Stomach smooth muscle (tissue), 2 donors: Measurements from ENCODE around the gene MINDY2.

ENCODE experiments used
- H3K27ac ChIP-seq: one replicate; pipeline ENCODE4 v1.7.0; 2013; ENCODE audit warnings: mild to moderate bottlenecking, low read length, inconsistent platforms
- H3K27me3 ChIP-seq, 2 donors: one replicate each; pipeline ENCODE4 v1.7.0; 2013; ENCODE audit warnings: low read length in 2 of 2; ENCODE audit not compliant: insufficient read depth in 2 of 2, control insufficient read depth in 1 of 2
- H3K36me3 ChIP-seq, 2 donors: one replicate each; pipeline ENCODE4 v1.7.0; 2013; ENCODE audit warnings: low read length in 2 of 2; ENCODE audit not compliant: control insufficient read depth in 2 of 2, insufficient read depth in 2 of 2
- H3K4me1 ChIP-seq: one replicate; pipeline ENCODE4 v1.7.0; 2013; ENCODE audit warnings: low read length; ENCODE audit not compliant: control insufficient read depth, insufficient read depth
- H3K4me3 ChIP-seq, 2 donors: one replicate each; pipeline ENCODE4 v1.7.0; 2013; ENCODE audit warnings: low read length in 2 of 2
- H3K9ac ChIP-seq, 2 donors: one replicate each; pipeline ENCODE4 v1.7.0; 2013; ENCODE audit warnings: low read length in 2 of 2, mild to moderate bottlenecking in 1 of 2
- H3K9me3 ChIP-seq, 2 donors: one replicate each; pipeline ENCODE4 v1.7.0; 2013; ENCODE audit warnings: low read length in 2 of 2; ENCODE audit not compliant: control insufficient read depth in 2 of 2
- donor health status: healthy.
- donor health status: Pancreatic carcinoma.

The MINDY2 gene

DNA sequence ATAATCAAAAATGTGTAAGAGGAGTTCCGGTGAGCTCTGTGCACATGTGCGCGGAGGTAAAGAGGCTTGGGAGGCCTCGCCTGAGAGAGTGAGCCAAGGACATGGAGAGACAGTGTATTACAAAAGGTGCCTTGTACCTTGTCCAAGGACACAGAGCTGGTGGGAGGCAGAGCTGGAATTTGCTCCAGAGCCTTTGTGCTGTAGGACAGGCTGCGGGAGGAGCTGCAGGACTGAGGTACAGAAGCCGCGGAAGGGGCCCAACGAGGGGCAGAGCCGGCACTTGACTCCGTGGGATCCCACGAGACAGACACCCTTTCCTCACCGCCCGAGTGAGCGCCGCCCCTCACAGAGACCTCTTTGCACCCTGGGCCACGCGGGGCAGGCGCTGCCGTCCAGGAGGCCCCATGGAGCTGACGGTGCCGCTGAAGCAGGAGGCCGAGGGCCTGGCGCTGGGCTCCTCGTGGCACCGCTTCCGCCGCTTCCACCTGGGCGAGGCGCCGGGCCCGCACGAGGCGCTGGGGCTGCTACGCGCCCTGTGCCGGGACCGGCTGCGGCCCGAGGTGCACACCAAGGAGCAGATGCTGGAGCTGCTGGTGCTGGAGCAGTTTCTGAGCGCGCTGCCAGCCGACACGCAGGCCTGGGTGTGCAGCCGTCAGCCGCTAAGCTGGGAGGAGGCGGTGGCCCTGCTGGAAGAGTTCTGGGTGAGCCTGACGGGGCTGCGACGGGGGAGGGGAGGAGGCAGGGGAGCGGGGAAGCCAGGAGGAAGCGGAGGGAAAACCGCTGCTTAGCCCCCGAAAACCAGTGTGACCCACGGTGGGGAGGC lies 93.7 kb downstream of the MINDY2 start:
- H3K9ac ChIP-seq, result peak overlapping the region in 1 of 2 donors; percentile 38
- H3K4me1 ChIP-seq, result peaks cover 7% of the 10 kb centered on the region
- H3K36me3 ChIP-seq, result no peaks in the 10 kb centered on the region
- peak overlapping the region; percentile 46 to 64 for H3K4me3 ChIP-seq
- H3K9me3 ChIP-seq, result no peaks in the 10 kb centered on the region
- H3K27me3 ChIP-seq, result no peaks in the 10 kb centered on the region
- H3K27ac ChIP-seq, result no peak overlapping the region

DNA sequence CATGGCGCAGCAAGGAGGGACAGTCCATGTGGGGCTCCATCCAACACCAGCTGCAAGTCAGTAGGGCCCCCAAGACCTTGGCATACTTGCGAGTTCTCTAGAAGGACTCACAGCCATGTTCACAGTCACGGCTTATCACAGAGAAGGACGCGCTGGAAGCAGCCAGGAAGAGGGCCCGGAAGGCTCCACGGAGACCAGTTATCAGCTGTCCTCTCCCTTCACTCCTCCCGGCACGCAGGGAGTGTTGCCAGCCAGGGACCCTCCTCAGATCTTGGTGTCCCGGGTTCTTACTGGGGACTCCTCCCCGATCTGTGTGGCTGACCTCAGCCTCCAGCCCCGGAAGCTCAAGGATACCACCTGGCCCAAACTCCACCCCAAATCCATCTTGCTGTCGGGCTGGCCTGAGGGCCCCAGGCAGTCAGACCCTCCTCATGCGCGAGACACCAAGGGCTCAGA lies 94.4 kb downstream of the MINDY2 start:
- H3K27me3 ChIP-seq, result no peaks in the 10 kb centered on the region
- no peaks in the 10 kb centered on the region for H3K9me3 ChIP-seq
- H3K36me3 ChIP-seq, result no peaks in the 10 kb centered on the region
- no peak overlapping the region for H3K27ac ChIP-seq
- peak overlapping the region; percentile 46 to 64 for H3K4me3 ChIP-seq
- H3K9ac ChIP-seq, result peak overlapping the region; percentile 38 to 47
- H3K4me1 ChIP-seq, result peaks cover 7% of the 10 kb centered on the region

DNA sequence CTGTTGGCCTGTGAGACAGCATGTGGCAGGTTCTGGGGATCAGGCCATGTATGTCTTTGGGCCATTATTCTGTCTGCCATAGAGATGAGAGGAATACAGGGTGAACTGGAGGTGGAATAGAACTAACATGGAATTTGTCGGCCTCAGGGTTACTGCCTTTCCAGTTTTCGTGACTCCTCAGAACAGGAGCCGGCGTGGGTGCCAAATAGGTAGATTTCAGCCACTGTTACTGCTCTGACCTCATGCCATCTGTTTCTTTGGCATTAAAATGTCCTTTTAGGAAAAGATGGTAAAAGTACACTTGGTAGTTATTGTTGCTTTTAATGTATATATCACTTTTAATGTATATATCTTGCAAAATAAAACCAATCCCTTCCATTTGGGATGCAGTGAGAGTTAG lies 96.8 kb downstream of the MINDY2 start:
- no peak overlapping the region for H3K27ac ChIP-seq
- no peak overlapping the region for H3K9ac ChIP-seq
- H3K36me3 ChIP-seq, result no peaks in the 10 kb centered on the region
- peaks cover 7% of the 10 kb centered on the region for H3K4me1 ChIP-seq
- no peaks in the 10 kb centered on the region for H3K27me3 ChIP-seq
- no peak overlapping the region for H3K4me3 ChIP-seq
- H3K9me3 ChIP-seq, result no peaks in the 10 kb centered on the region

DNA sequence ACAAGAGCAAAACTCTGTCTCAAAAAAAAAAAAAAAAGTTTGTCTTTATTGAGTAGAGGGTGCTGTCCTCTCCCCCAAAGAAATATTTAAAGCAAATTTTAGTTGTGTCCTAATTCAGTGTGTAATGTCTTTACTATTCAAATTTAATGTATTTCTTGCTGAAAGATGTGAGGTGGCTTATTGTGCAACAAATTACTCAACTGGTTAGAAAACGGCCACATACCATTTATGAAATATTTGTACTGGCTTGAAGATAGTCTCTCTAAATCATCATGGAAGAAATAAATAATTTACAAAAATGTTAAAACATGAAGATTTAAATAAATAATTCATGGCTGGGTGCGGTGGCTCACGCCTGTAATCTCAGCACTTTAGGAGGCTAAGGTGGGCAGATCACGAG lies 99.3 kb downstream of the MINDY2 start:
- H3K27ac ChIP-seq, result no peak overlapping the region
- H3K9me3 ChIP-seq, result no peaks in the 10 kb centered on the region
- no peaks in the 10 kb centered on the region for H3K4me1 ChIP-seq
- no peaks in the 10 kb centered on the region for H3K27me3 ChIP-seq
- no peaks in the 10 kb centered on the region for H3K36me3 ChIP-seq
- no peak overlapping the region for H3K9ac ChIP-seq
- no peak overlapping the region for H3K4me3 ChIP-seq

DNA sequence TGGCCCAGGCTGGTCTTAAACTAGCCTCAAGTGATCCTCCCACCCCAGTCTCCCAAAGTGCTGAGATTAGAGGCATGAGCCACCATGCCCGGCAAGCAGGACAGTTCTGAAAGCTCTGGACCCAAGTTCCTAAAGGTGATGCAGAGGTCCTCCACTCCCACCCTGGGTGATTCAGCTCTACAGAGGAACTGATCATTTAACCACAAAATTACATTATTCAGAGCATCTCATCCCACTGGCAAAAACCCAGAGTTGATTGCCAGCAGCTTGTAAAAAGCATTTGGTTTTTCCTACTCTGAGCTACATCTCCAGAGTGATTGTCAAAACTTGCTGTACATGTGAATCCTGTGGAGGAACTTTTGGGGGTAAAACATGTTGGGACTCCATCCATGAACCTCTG lies 102.2 kb downstream of the MINDY2 start:
- no peak overlapping the region for H3K4me3 ChIP-seq
- H3K27me3 ChIP-seq, result no peaks in the 10 kb centered on the region
- H3K27ac ChIP-seq, result no peak overlapping the region
- no peaks in the 10 kb centered on the region for H3K9me3 ChIP-seq
- H3K4me1 ChIP-seq, result no peaks in the 10 kb centered on the region
- H3K9ac ChIP-seq, result no peak overlapping the region
- H3K36me3 ChIP-seq, result peaks cover 2 to 10% of the 10 kb centered on the region in 2 donors

DNA sequence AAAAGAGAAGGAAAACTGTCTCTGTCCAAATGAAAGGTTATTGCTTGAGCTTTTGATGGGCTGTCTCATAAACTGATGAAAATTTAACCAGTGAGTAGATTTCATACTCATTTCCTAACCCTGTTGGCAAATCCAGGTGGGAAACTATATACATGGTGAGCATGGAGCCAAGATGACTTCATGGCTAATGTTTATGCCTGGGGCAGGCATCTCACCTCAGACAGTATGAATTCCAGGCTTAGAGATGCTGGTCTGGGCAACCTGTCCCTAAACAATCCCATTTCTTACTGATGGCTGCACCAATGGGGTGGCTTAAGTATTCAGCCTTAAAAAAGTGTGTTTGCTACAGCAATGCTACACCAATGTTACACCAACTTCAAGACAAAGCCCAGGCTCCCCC lies 104.2 kb downstream of the MINDY2 start:
- Histone ChIP-seq H3K27me3 (no peaks in the 10 kb centered on the region), H3K9me3 (no peaks in the 10 kb centered on the region), H3K9ac (no peak overlapping the region), H3K27ac (no peak overlapping the region), H3K4me1 (no peaks in the 10 kb centered on the region), H3K4me3 (no peak overlapping the region), H3K36me3 (peaks cover 15 to 21% of the 10 kb centered on the region in 2 donors)

DNA sequence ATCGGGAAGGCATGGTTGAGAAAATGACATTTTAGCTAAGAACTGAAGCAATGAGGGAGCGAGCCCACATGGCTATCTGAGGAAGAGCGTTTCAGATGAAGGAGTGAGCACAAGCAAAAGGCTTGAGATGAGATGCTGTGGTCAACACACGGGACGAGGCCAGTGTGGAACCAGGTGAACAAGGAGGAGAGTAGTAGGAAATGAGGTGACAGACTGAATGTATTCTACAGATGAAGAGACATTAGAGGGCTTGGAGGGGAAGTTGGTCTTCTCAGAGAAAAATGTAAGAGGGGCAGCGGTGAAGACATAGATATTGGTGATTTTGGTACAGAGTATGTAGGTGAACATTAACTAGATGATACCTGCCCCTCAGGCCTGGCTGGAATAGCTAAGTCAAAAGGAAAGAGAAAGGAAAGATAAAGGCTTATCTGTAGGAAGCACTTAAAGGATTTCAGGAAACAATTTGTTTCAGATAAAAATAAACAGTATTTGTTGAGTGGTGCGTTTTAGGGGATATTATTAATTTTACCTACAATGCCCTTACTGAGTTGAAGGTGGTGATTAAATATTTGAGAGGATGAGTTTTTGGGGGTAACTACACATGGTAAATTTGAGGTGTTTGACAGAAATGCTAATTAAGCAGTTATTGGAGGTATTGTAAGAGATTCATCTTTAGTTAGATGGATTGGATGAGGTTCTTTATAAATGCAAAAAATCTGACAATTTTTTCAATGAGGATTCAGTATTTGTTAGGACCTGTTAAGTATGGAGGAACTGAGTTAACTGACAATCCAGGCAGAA lies 105.4 kb downstream of the MINDY2 start:
- no peak overlapping the region for H3K27ac ChIP-seq
- H3K27me3 ChIP-seq, result no peaks in the 10 kb centered on the region
- H3K9me3 ChIP-seq, result no peaks in the 10 kb centered on the region
- no peak overlapping the region for H3K9ac ChIP-seq
- H3K4me1 ChIP-seq, result no peaks in the 10 kb centered on the region
- H3K4me3 ChIP-seq, result no peak overlapping the region
- H3K36me3 ChIP-seq, result peaks cover 23 to 25% of the 10 kb centered on the region in 2 donors

DNA sequence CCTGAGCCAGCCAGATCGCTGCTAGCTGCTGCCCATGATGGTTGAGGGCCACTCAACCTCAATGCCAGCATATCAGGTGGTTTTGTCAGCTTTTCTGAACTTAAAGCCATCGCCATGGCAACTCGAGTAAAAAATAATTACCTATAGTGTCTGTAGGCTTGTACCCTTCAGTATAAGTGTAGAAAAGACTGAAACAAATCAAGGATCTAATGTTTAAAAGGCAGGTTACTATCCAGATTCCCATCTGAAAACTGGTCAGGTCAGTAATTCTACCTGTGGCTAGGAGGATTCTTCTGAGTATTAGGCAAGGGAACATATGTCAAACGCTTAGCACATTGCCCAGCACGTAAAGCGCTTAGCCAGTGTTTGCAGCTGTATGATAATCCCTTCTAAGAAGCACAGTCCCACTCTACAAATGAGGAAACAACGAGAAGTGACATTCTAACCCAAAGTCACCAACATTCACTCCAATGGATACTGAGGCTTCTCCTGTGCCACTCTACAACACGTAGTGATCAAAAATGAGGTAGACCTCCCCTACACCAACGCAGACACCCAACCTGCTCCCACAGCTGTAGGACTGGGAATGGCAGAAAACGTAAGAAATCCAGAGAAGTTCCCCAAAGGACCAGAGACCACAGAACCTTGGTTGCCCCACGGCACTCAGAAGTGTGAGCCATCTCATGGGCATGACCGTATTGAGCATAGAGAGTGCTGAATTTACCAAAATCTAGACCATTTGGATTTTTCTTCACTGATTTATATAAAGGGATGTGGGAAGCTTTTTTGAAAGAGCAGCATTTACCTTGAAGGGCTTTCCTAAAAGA lies 107.1 kb downstream of the MINDY2 start:
- peaks cover 34 to 37% of the 10 kb centered on the region in 2 donors for H3K36me3 ChIP-seq
- H3K4me1 ChIP-seq, result no peaks in the 10 kb centered on the region
- no peak overlapping the region for H3K27ac ChIP-seq
- H3K27me3 ChIP-seq, result no peaks in the 10 kb centered on the region
- no peak overlapping the region for H3K4me3 ChIP-seq
- no peak overlapping the region for H3K9ac ChIP-seq
- H3K9me3 ChIP-seq, result no peaks in the 10 kb centered on the region

DNA sequence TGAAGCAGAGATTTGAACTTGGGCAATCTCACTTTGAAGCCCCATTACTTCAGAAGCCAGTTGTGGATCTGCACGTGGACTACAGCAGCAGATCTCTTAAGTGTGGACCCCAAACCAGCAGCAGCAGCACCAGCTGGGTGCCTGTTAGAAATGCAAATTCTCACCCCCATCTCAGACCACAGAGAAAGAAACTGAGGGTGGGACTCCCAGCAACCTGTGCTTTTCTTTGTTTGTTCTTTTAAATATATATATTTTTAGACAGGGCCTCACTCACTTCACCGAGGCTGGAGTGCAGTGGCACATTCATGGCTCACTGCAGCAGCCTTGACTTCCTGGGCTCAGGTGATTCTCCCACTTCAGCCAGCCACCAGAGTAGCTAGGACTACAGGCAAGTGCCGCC lies 109.2 kb downstream of the MINDY2 start:
- no peaks in the 10 kb centered on the region for H3K4me1 ChIP-seq
- no peak overlapping the region for H3K27ac ChIP-seq

DNA sequence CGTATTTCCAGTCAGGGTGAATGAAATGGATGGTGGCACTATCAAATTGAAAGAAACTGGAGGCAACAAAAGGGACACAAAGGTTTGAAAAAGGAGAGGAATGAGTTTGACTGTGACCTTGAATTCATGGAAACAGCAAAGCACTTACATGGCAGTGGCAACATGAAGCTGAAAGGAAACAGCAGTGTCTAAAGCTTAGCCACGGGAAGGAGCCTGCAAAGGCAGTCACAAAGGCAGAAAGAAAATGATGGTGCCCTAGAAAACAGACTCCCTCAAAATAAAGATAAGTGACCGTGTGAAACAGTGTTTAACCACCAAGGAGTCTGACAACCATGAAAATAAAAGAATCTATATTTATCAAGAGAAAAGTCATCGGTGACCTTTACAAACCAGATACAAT lies 111.1 kb downstream of the MINDY2 start:
- Histone ChIP-seq H3K9ac (no peak overlapping the region), H3K4me1 (no peaks in the 10 kb centered on the region), H3K27ac (no peak overlapping the region), H3K4me3 (no peak overlapping the region), H3K36me3 (peaks cover 48 to 63% of the 10 kb centered on the region in 2 donors), H3K27me3 (no peaks in the 10 kb centered on the region), H3K9me3 (no peaks in the 10 kb centered on the region)

More for the DNA sequence above, 109.2 kb downstream of the MINDY2 start:
- Histone ChIP-seq H3K4me3 (no peak overlapping the region), H3K9ac (no peak overlapping the region), H3K36me3 (peaks cover 47 to 48% of the 10 kb centered on the region in 2 donors), H3K27me3 (no peaks in the 10 kb centered on the region), H3K9me3 (no peaks in the 10 kb centered on the region)
